CD4-positive, alpha-beta T cell (primary cell): Measurements from ENCODE around the gene SLC33A1. TPM values are rescaled to one million over a fixed set of nuclear protein-coding genes. Genes with fewer than 3 reads are reported as not detected.
"Not testable (repeated sequence)": the region's sequence is repeated elsewhere in the genome, so short reads cannot be mapped to it uniquely, and the experiment has no call there.

ENCODE experiments used
- ATAC-seq: fragments of 200-7000 bp; cut with Tn5 transposase; one replicate; pipeline ENCODE4 v1.10.0; 2022; ENCODE audit warnings: mild to moderate bottlenecking; ENCODE audit not compliant: poor library complexity
- CTCF ChIA-PET: fragments of 350-600 bp; sonication (Branson Sonifier 250); formaldehyde crosslinking; loops from one replicate; lab custom pipeline; 2021; ENCODE audit warnings: antibody characterized with exemption, inconsistent platforms; lab: Charles Lee
- POLR2A ChIA-PET: fragments of 350-600 bp; sonication (Branson Sonifier 250); formaldehyde crosslinking; loops from one replicate; lab custom pipeline; 2021; ENCODE audit warnings: antibody characterized with exemption, inconsistent platforms; lab: Charles Lee
- DNase-seq, 14 experiments: peaks; one replicate each; pipeline ENCODE4 v3.0.0-alpha.2; 2013 to 2020; ENCODE audit warnings: mixed read lengths in 2 of 14
- H3K27ac ChIP-seq, 2 donors: one replicate each; pipeline versions ENCODE4 v1.5.1 to v1.7.0; 2013; ENCODE audit warnings: low read length in 2 of 2, low read depth in 1 of 2, mild to moderate bottlenecking in 1 of 2
- H3K27me3 ChIP-seq, 2 experiments: 1 replicate in 1 of 2; 2 replicates in 1 of 2; pipeline versions ENCODE4 v1.6.1 to v1.7.0; 2013; ENCODE audit warnings: low read length in 2 of 2, control low read depth in 1 of 2, mild to moderate bottlenecking in 1 of 2, moderate library complexity in 1 of 2; ENCODE audit not compliant: insufficient read depth in 2 of 2, control insufficient read depth in 1 of 2
- H3K36me3 ChIP-seq: one replicate; pipeline ENCODE4 v1.6.1; 2013; ENCODE audit warnings: low read length, control low read depth; ENCODE audit not compliant: insufficient read depth
- H3K4me1 ChIP-seq: one replicate; pipeline ENCODE4 v1.6.1; 2013; ENCODE audit warnings: low read length, control low read depth; ENCODE audit not compliant: insufficient read depth
- H3K4me3 ChIP-seq: one replicate; pipeline ENCODE4 v1.5.1; 2013; ENCODE audit warnings: mild to moderate bottlenecking, low read length, moderate library complexity
- H3K9me3 ChIP-seq, 2 experiments: 1 replicate in 1 of 2; 2 replicates in 1 of 2; pipeline versions ENCODE4 v1.6.1 to v1.7.0; 2013; ENCODE audit warnings: low read length in 2 of 2, mild to moderate bottlenecking in 2 of 2, control low read depth in 1 of 2, moderate library complexity in 1 of 2; ENCODE audit not compliant: control insufficient read depth in 1 of 2, insufficient read depth in 1 of 2
- H3K27ac Mint-ChIP-seq: one replicate; pipeline ENCODE4 v1.8.0; 2020; ENCODE audit warnings: mixed read lengths
- H3K27me3 Mint-ChIP-seq: one replicate; pipeline ENCODE4 v1.8.0; 2021; ENCODE audit warnings: mixed read lengths
- H3K36me3 Mint-ChIP-seq: one replicate; pipeline ENCODE4 v1.8.0; 2021; ENCODE audit warnings: low read depth, mixed read lengths
- H3K4me1 Mint-ChIP-seq: one replicate; pipeline ENCODE4 v1.8.0; 2021; ENCODE audit warnings: low read depth, mixed read lengths
- H3K4me3 Mint-ChIP-seq: one replicate; pipeline ENCODE4 v1.8.0; 2020; ENCODE audit warnings: mild to moderate bottlenecking, mixed read lengths
- H3K9me3 Mint-ChIP-seq: one replicate; pipeline ENCODE4 v1.8.0; 2020; ENCODE audit warnings: mixed read lengths
- intact Hi-C, 2 experiments: fragments of 100-400 bp; cut with DNase I in 1 of 2; cut with micrococcal nuclease in 1 of 2; formaldehyde crosslinking; loops; one replicate each; pipeline versions ENCODE4 v1.15.1 to v1.9.0; 2023 to 2025; cut with DNase I, micrococcal nuclease
- total RNA-seq, 174 experiments: library from RNA in 2 of 174; stranded (reverse) in 2 of 174; gene quantifications; one replicate each; pipeline ENCODE4 v1.2.3 and lab custom pipeline; 2021 to 2026
- TF ChIP-seq, protein P1 (sequence below): fragments of 200-600 bp; IDR thresholded peaks from one replicate; pipeline ENCODE4 v1.8.0; 2022; ENCODE audit warnings: antibody characterized with exemption, mild to moderate bottlenecking

SLC33A1 gene
- total RNA-seq, 2 experiments from 2014 or later: 14.6 to 16.4 TPM

DNA sequence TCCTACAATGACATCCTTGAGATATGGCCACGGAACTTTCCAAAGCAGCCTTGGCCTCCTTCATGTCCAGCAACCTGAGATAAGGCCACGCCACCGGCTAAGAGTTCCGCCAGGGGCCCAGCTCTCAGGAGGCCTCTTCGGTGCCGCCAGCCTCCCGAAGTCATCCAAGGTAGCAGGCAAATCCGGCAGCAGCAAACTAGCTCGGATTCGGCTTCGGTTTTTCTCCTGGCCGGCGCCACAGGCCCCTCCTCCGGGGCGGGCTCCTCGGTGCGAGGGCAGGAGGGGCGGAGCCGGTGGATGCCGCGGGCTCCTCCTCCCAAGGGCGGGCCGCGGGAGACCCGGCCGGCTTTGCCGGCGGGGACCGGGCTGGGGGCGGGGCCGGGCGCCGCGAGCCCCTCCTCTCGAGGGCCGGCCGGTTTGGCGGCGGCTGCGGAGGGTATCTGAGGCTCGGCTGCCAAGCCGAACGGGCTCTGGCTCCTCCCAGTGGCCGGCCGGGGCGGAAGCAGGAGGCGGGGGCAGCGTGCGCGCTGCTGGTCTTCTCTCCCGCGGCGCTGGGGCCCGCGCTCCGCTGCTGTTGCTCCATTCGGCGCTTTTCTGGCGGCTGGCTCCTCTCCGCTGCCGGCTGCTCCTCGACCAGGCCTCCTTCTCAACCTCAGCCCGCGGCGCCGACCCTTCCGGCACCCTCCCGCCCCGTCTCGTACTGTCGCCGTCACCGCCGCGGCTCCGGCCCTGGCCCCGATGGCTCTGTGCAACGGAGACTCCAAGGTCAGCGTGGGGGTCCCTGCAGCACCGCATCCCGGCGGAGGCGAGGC, 16.1 kb upstream of the SLC33A1 start, which contains the start of gene GMPS:
TSS of gene GMPS (plus strand) at position 518 of the 812 bp plus-strand sequence. CDS start at position 739, 221 bp downstream.
- ChIA-PET POLR2A (interaction anchor here (0.6 to 4.9 kb wide), 11 partner anchors 9 to 1305 kb away, joined by 3 to 75 read pairs (median 6); partner anchors contain the start of genes C3orf33, CCNL1, SLC33A1 and SSR3), CTCF (interaction anchor here (0.5 to 4.6 kb wide), 5 partner anchors 9 to 64 kb away, joined by 3 to 54 read pairs (median 4); partner anchors contain the start of genes C3orf33 and SLC33A1)
- peaks cover 23% of the 10 kb centered on the region for H3K4me1 ChIP-seq
- Mint-ChIP-seq H3K27ac (peak within 1 kb of the TSS; percentile 95), H3K4me3 (peak within 1 kb of the TSS; percentile 97), H3K9me3 (no peaks in the 10 kb centered on the region), H3K4me1 (peaks cover 32% of the 10 kb centered on the region), H3K27me3 (no peaks in the 10 kb centered on the region), H3K36me3 (peaks cover 10% of the 10 kb centered on the region)
- no peaks in the 10 kb centered on the region for H3K36me3 ChIP-seq
- peak; percentile 91 for ATAC-seq
- intact Hi-C loops: loop anchor here (1.0 to 10.0 kb wide), 9 partner anchors 16 to 1548 kb away; partner anchors contain the start of genes DHX36 (in 2 of the 2), SLC33A1 (in 2 of the 2), C3orf33 (in 1 of the 2) and PLCH1 (in 1 of the 2)
- TF ChIP-seq, protein P1, sequence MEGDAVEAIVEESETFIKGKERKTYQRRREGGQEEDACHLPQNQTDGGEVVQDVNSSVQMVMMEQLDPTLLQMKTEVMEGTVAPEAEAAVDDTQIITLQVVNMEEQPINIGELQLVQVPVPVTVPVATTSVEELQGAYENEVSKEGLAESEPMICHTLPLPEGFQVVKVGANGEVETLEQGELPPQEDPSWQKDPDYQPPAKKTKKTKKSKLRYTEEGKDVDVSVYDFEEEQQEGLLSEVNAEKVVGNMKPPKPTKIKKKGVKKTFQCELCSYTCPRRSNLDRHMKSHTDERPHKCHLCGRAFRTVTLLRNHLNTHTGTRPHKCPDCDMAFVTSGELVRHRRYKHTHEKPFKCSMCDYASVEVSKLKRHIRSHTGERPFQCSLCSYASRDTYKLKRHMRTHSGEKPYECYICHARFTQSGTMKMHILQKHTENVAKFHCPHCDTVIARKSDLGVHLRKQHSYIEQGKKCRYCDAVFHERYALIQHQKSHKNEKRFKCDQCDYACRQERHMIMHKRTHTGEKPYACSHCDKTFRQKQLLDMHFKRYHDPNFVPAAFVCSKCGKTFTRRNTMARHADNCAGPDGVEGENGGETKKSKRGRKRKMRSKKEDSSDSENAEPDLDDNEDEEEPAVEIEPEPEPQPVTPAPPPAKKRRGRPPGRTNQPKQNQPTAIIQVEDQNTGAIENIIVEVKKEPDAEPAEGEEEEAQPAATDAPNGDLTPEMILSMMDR: peak; percentile 47
- H3K27ac ChIP-seq: peak within 1 kb of the TSS; percentile 79 to 86
- peak within 1 kb of the TSS; percentile 69 for H3K4me3 ChIP-seq
- H3K27me3 ChIP-seq: no peaks in the 10 kb centered on the region
- no peaks in the 10 kb centered on the region for H3K9me3 ChIP-seq
- peak; percentile 87 to 98 (median 95) for DNase-seq

- ChIA-PET CTCF (interaction anchor here (0.5 to 4.6 kb wide), 5 partner anchors 9 to 64 kb away, joined by 3 to 54 read pairs (median 4); partner anchors contain the start of genes C3orf33 and SLC33A1), POLR2A (interaction anchor here (0.6 to 4.9 kb wide), 9 partner anchors 9 to 1305 kb away, joined by 3 to 75 read pairs (median 8); partner anchors contain the start of genes C3orf33, CCNL1, SLC33A1 and SSR3)
- ATAC-seq (no peak), DNase-seq (no peak)
- Histone ChIP-seq H3K27me3 (no peaks in the 10 kb centered on the region), H3K27ac (peak overlapping the region; percentile 74 to 86), H3K9me3 (no peaks in the 10 kb centered on the region), H3K4me1 (peaks cover 17% of the 10 kb centered on the region), H3K36me3 (no peaks in the 10 kb centered on the region), H3K4me3 (peak overlapping the region; percentile 69)
- Mint-ChIP-seq H3K4me3 (peak overlapping the region; percentile 97), H3K4me1 (peaks cover 30% of the 10 kb centered on the region), H3K27ac (peak overlapping the region; percentile 95), H3K9me3 (no peaks in the 10 kb centered on the region), H3K36me3 (peaks cover 10% of the 10 kb centered on the region), H3K27me3 (no peaks in the 10 kb centered on the region)
- intact Hi-C loops: loop anchor here (1.0 to 10.0 kb wide), 11 partner anchors 15 to 1547 kb away; partner anchors contain the start of genes DHX36 (in 2 of the 2), SLC33A1 (in 2 of the 2), C3orf33 (in 1 of the 2) and PLCH1 (in 1 of the 2)
- TF ChIP-seq, protein P1: no peak
Observed at GRCh38 chr3:155869691-155870090, 15.5 kb upstream of the SLC33A1 start.

DNA sequence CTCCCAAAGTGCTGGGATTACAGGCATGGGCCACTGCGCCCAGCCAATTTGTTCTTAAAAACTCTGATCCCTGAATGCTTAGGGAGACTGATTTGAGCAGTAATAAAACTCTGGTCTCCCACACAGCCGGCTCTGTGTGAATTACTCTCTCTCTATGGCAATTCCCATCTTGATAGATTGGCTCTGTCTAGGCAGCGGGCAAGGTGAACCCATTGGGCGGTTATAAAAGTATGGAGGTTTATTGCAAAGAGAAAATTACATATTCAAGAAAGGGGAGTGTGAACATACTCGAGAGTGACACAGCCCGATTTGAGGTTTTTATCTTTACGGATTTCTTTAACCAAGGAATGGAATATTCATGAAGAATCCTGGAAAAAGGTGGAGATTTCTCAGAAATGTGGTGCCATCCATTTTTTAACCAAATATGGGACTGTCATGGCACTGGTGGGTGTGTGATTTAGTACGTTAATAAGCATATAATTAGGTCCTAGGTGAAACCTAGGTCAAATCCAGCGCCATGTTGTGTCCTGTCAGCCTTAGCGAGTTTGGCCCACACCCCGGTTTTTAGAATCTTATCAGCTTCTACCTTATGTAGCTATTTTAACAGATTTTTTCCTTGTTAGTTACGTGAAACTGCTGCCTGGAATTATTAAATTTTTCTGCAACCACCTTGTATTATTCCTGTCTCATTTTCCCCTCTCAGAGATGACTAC, 9.0 kb upstream of the SLC33A1 start:
- intact Hi-C loops: loop anchor here in 1 of 2 experiments (5.0 to 10.0 kb wide), 3 partner anchors 111 to 692 kb away; partner anchors contain the start of gene SSR3
- H3K27ac ChIP-seq: peak overlapping the region in 1 of 2 donors; percentile 29
- Mint-ChIP-seq H3K36me3 (no peaks in the 10 kb centered on the region), H3K4me3 (no peak overlapping the region), H3K27me3 (no peaks in the 10 kb centered on the region), H3K4me1 (no peaks in the 10 kb centered on the region), H3K9me3 (no peaks in the 10 kb centered on the region), H3K27ac (peak overlapping the region; percentile 59)
- TF ChIP-seq, protein P1: no peak
- no peaks in the 10 kb centered on the region for H3K9me3 ChIP-seq
- ChIA-PET POLR2A (interaction anchor here (1.1 kb wide), 1 partner anchor 116 kb away, joined by 3 read pairs; no protein-coding TSS in a partner anchor), CTCF (interaction anchor here (3.9 kb wide), 1 partner anchor 57 kb away, joined by 21 read pairs; the partner anchor contains the start of gene C3orf33)
- H3K27me3 ChIP-seq: no peaks in the 10 kb centered on the region
- DNase-seq (no peak), ATAC-seq (no peak)
- peaks cover 14% of the 10 kb centered on the region for H3K4me1 ChIP-seq
- no peak overlapping the region for H3K4me3 ChIP-seq
- no peaks in the 10 kb centered on the region for H3K36me3 ChIP-seq

DNA sequence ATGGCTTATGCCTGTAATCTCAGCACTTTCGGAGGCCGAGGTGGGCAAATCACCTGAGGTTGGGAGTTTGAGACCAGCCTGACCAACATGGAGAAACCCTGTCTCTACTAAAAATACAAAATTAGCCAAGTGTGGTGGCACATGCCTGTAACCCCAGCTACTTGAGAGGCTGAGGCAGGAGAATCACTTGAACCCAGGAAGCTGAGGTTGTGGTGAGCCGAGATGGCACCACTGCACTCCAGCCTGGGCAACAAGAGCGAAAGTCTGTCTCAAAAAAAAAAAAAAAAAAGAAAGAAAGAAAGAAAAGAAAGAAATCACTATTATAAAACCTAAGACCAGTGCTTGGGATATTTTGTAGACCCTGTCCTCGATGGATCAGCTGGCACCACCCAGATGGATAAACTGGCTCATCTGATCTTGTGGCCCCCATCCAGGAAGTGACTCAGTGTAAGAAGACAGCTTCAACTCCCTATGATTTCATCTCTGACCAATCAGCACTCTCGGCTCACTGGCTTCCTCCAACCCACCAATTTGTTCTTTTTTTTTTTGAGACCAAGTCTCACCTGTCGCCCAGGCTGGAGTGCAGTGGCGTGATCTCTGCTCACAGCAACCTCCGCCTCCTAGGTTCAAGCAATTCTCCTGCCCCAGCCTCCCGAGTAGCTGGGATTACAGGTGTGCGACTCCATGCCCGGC, 8.2 kb upstream of the SLC33A1 start:
- H3K27ac Mint-ChIP-seq: peak overlapping the region; percentile 59
- H3K27ac ChIP-seq: peak overlapping the region in 1 of 2 donors; percentile 29
- ChIA-PET POLR2A (interaction anchor here (0.7 to 1.1 kb wide), 3 partner anchors 10 to 1312 kb away, joined by 3 to 6 read pairs (median 3); no protein-coding TSS in a partner anchor), CTCF (interaction anchor here (1.2 to 3.9 kb wide), 2 partner anchors 18 to 56 kb away, joined by 3 to 21 read pairs; partner anchors contain the start of gene C3orf33)
- DNase-seq (peak in 13 of 14 experiments; percentile 25 to 89 (median 38)), ATAC-seq (peak; percentile 93)
- H3K9me3 ChIP-seq, H3K4me3 ChIP-seq, H3K27me3 ChIP-seq, H3K36me3 Mint-ChIP-seq, H3K4me1 Mint-ChIP-seq, H3K9me3 Mint-ChIP-seq, H3K27me3 Mint-ChIP-seq, H3K36me3 ChIP-seq, H3K4me3 Mint-ChIP-seq: not testable (repeated sequence)
- H3K4me1 ChIP-seq: peaks cover 14% of the 10 kb centered on the region
- intact Hi-C loops: loop anchor here in 1 of 2 experiments (5.0 to 10.0 kb wide), 3 partner anchors 110 to 692 kb away; partner anchors contain the start of gene SSR3
